AG10803 (cell line): ENCODE results near the gene ZNF366.

Experiments used
- DNase-seq: peaks from one replicate; pipeline ENCODE4 v3.0.0; 2010; ENCODE audit warnings: low read depth
- H3K4me3 ChIP-seq: 2 replicates; pipeline ENCODE4 v1.5.1; 2011; ENCODE audit warnings: mild to moderate bottlenecking, low read length, control low read depth
- CTCF ChIP-seq: conservative IDR thresholded peaks from 2 replicates; pipeline ENCODE4 v1.5.1; 2011; ENCODE audit warnings: mild to moderate bottlenecking, low read length, control low read depth, inconsistent platforms

The ZNF366 gene

GRCh38 chr5:72476275-72476674 lies 30.9 kb downstream of the ZNF366 start:
- TF ChIP-seq CTCF = no peak
- DNase-seq = no peak

GRCh38 chr5:72474516-72474915 lies 32.7 kb downstream of the ZNF366 start:
- TF ChIP-seq CTCF = no peak
- no peak for DNase-seq
- no peak overlapping the region for H3K4me3 ChIP-seq

More at GRCh38 chr5:72476275-72476674, 30.9 kb downstream of the ZNF366 start:
- H3K4me3 ChIP-seq = no peak overlapping the region

- no peak overlapping the region for H3K4me3 ChIP-seq
- no peak for TF ChIP-seq CTCF
- no peak for DNase-seq
Observed at GRCh38 chr5:72474046-72474500, 33.1 kb downstream of the ZNF366 start.

GRCh38 chr5:72472666-72473422 lies 34.4 kb downstream of the ZNF366 start:
- TF ChIP-seq CTCF = no peak
- H3K4me3 ChIP-seq = no peak overlapping the region
- no peak for DNase-seq

- no peak overlapping the region for H3K4me3 ChIP-seq
- no peak for DNase-seq
- no peak for TF ChIP-seq CTCF
Observed at GRCh38 chr5:72472031-72472430, 35.2 kb downstream of the ZNF366 start.

- H3K4me3 ChIP-seq = no peak overlapping the region
- no peak for TF ChIP-seq CTCF
- DNase-seq = peak; percentile 74
Observed at GRCh38 chr5:72470826-72471225, 36.4 kb downstream of the ZNF366 start.

- TF ChIP-seq CTCF = no peak
- DNase-seq = no peak
- no peak overlapping the region for H3K4me3 ChIP-seq
Observed at GRCh38 chr5:72468606-72469005, 38.6 kb downstream of the ZNF366 start.
